Mammary epithelial cell (primary cell): Measurements from ENCODE around the gene SLC25A26.

Experiments
- EZH2 ChIP-seq: IDR thresholded peaks from 2 replicates; pipeline ENCODE4 v1.6.1; 2012; ENCODE audit warnings: low read length, inconsistent platforms, borderline replicate concordance
- TF ChIP-seq, protein P1 (sequence below), 2 donors: IDR thresholded peaks in 1 of 2; conservative IDR thresholded peaks in 1 of 2; 2 replicates each; pipeline ENCODE4 v1.5.1; 2011 to 2012; ENCODE audit warnings: inconsistent platforms in 2 of 2, low read length in 2 of 2, mild to moderate bottlenecking in 2 of 2, control low read depth in 1 of 2, low read depth in 1 of 2; ENCODE audit not compliant: insufficient read depth in 1 of 2; ENCODE audit errors: extremely low read depth in 1 of 2

DNA sequence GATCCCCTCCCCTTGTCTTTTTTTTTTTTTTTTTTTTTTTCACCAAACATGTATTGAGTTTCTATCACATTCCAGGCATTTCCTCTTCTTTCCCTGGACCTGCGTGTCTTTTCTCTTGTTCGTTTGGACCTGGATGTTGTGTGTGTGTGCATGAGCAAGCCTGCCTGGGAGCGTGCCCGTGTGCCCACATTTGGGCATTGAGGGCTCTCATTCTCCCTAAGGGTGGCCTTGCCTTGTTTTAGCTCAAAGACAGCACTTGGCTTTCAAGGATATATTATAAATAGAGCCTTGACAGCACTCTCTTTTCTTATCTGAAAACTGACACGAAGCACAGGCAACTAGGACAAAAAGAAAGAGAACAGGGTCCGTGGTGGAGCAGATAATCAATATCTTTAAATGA is 39.0 kb upstream of the SLC25A26 start:
- TF ChIP-seq, protein P1, sequence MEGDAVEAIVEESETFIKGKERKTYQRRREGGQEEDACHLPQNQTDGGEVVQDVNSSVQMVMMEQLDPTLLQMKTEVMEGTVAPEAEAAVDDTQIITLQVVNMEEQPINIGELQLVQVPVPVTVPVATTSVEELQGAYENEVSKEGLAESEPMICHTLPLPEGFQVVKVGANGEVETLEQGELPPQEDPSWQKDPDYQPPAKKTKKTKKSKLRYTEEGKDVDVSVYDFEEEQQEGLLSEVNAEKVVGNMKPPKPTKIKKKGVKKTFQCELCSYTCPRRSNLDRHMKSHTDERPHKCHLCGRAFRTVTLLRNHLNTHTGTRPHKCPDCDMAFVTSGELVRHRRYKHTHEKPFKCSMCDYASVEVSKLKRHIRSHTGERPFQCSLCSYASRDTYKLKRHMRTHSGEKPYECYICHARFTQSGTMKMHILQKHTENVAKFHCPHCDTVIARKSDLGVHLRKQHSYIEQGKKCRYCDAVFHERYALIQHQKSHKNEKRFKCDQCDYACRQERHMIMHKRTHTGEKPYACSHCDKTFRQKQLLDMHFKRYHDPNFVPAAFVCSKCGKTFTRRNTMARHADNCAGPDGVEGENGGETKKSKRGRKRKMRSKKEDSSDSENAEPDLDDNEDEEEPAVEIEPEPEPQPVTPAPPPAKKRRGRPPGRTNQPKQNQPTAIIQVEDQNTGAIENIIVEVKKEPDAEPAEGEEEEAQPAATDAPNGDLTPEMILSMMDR (conservative IDR thresholded peaks at IDR 0.05 in 1 of 2, IDR thresholded peaks at IDR 0.05 in 1 of 2; ENCODE audit: extremely low read depth in 1 of 2, insufficient read depth in 1 of 2, low read depth in 1 of 2, low read length in 2 of 2) = no peak
- TF ChIP-seq EZH2 = no peak
